ENCODE measurements around the gene WEE1. TPM values are rescaled to one million over a fixed set of nuclear protein-coding genes. Genes with fewer than 3 reads are reported as not detected.

The WEE1 gene
- polyA plus RNA-seq, 10 donors, result 25.8 to 54.7 (median 36.4) TPM

GRCh38 chr11:9565822-9566560 lies 7.5 kb upstream of the WEE1 start:
- DNase-seq, result peak in 2 of 3 donors; percentile 58 to 99

GRCh38 chr11:9566561-9567063 lies 6.9 kb upstream of the WEE1 start:
- peak in 1 of 3 donors; percentile 18 for DNase-seq

- DNase-seq, result no peak
Measured at GRCh38 chr11:9567401-9567800, 6.1 kb upstream of the WEE1 start.

- no peak for DNase-seq
Measured at GRCh38 chr11:9568161-9568853, 5.2 kb upstream of the WEE1 start.

- peak; percentile 82 to 91 (median 89) for DNase-seq
Measured at GRCh38 chr11:9568854-9569587, 4.4 kb upstream of the WEE1 start.

- no peak for DNase-seq
Measured at GRCh38 chr11:9569588-9570164, 3.8 kb upstream of the WEE1 start.

- DNase-seq, result no peak
Measured at GRCh38 chr11:9570313-9571025, 3.0 kb upstream of the WEE1 start.

- no peak for DNase-seq
Measured at GRCh38 chr11:9571071-9571762, 2.3 kb upstream of the WEE1 start.

GRCh38 chr11:9571763-9572115 lies 1.7 kb upstream of the WEE1 start:
- DNase-seq, result peak in 1 of 3 donors; percentile 26

- peak in 1 of 3 donors; percentile 60 for DNase-seq
Measured at GRCh38 chr11:9573775-9574621, 528 bp downstream of the WEE1 start.

GRCh38 chr11:9574622-9575259 lies 1.3 kb downstream of the WEE1 start:
- DNase-seq, result peak in 1 of 3 donors; percentile 82

GRCh38 chr11:9575260-9576240 lies 2.1 kb downstream of the WEE1 start:
- peak; percentile 82 to 94 (median 86) for DNase-seq

GRCh38 chr11:9576701-9577381 lies 3.4 kb downstream of the WEE1 start:
- DNase-seq, result peak in 1 of 3 donors; percentile 54

GRCh38 chr11:9577556-9577955 lies 4.1 kb downstream of the WEE1 start:
- peak in 1 of 3 donors; percentile 49 for DNase-seq

GRCh38 chr11:9580894-9581293 lies 7.4 kb downstream of the WEE1 start:
- DNase-seq, result no peak

GRCh38 chr11:9581556-9582161 lies 8.2 kb downstream of the WEE1 start:
- DNase-seq, result no peak

GRCh38 chr11:9590717-9591116 lies 17.2 kb downstream of the WEE1 start:
- no peak for DNase-seq
